PFSK-1 (cell line): ENCODE results near the gene KIF3A.

Experiments used
- FOXP2 ChIP-seq: optimal IDR thresholded peaks from 2 replicates; pipeline ENCODE3; 2011; ENCODE audit warnings: borderline replicate concordance, control low read depth, inconsistent platforms; ENCODE audit not compliant: insufficient read depth; ENCODE audit errors: extremely low read length, extremely low read depth
- POLR2AphosphoS5 ChIP-seq: IDR thresholded peaks from 2 replicates; pipeline ENCODE4 v1.6.1; 2012; ENCODE audit warnings: low read depth, mild to moderate bottlenecking, control low read depth, low read length, moderate library complexity
- REST ChIP-seq, 2 experiments: IDR thresholded peaks; 2 replicates each; pipeline versions ENCODE4 v1.6.1 to v1.8.0; 2011 to 2012; ENCODE audit warnings: low read depth in 2 of 2, low read length in 2 of 2, control low read depth in 1 of 2, inconsistent platforms in 1 of 2, mild to moderate bottlenecking in 1 of 2, moderate library complexity in 1 of 2; ENCODE audit not compliant: insufficient read depth in 1 of 2
- SIN3A ChIP-seq: IDR thresholded peaks from 2 replicates; pipeline ENCODE4 v1.6.1; 2012; ENCODE audit warnings: mild to moderate bottlenecking, low read length, moderate library complexity, borderline replicate concordance; ENCODE audit not compliant: insufficient read depth
- TAF1 ChIP-seq: IDR thresholded peaks from 2 replicates; pipeline ENCODE4 v1.6.1; 2012; ENCODE audit warnings: low read length, control low read depth, borderline replicate concordance; ENCODE audit not compliant: insufficient read depth

Gene KIF3A

DNA sequence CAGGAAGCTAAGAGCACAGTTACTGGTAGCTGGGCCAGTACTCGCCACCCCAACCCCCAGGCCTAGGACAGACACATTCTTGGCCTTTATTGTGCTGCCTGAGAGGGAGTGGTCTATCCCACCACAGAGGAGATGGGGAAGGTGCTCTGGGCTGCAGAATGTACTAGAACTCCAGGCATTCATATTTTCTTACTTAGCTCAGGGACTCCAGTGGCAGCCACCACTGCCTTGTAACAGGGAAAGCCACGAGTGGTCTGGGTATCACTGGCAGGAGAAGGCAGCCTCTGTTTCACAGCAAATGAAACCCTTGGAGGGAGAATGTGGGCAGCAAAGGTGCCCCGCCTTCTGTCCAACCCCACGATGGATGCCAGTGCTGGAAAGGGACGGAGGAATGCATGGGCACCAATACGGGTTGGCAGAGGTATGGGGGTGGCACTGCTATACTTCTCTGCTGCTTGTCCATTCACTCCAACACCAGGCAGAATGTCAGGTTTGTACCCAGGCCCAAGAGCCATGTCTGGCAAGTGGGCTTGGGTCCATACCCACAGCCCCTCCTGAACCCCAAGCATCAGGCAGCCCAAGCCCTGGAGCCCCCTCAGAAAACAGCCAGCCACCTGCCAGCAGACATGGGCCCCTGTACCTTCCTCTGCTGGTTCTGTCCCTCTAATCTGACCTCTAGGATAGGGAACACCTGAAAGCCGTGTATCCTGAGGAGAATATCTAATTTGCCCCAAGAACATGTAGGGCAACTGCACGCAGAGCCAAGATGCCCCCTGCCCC lies 35.1 kb upstream of the KIF3A start:
- TF ChIP-seq REST (IDR thresholded peaks at IDR 0.05; ENCODE audit: insufficient read depth in 1 of 2, low read depth in 2 of 2, low read length in 2 of 2) = no peak
- no peak for TF ChIP-seq SIN3A
- TF ChIP-seq POLR2AphosphoS5 = no peak
- no peak for TF ChIP-seq TAF1
- TF ChIP-seq FOXP2 = no peak

GRCh38 chr5:132771503-132771998 lies 34.2 kb upstream of the KIF3A start:
- TF ChIP-seq POLR2AphosphoS5 (no peak), SIN3A (no peak)

- TF ChIP-seq REST (IDR thresholded peaks at IDR 0.05; ENCODE audit: insufficient read depth in 1 of 2, low read depth in 2 of 2, low read length in 2 of 2) = no peak
- no peak for TF ChIP-seq TAF1
- no peak for TF ChIP-seq POLR2AphosphoS5
- TF ChIP-seq SIN3A = no peak
- TF ChIP-seq FOXP2 = no peak
These were observed 33.3 kb upstream of the KIF3A start for GRCh38 chr5:132770476-132771159.

GRCh38 chr5:132768485-132768868 lies 31.1 kb upstream of the KIF3A start:
- TF ChIP-seq SIN3A (no peak), POLR2AphosphoS5 (no peak), TAF1 (no peak), REST (IDR thresholded peaks at IDR 0.05; ENCODE audit: insufficient read depth in 1 of 2, low read depth in 2 of 2, low read length in 2 of 2) (no peak), FOXP2 (no peak)

DNA sequence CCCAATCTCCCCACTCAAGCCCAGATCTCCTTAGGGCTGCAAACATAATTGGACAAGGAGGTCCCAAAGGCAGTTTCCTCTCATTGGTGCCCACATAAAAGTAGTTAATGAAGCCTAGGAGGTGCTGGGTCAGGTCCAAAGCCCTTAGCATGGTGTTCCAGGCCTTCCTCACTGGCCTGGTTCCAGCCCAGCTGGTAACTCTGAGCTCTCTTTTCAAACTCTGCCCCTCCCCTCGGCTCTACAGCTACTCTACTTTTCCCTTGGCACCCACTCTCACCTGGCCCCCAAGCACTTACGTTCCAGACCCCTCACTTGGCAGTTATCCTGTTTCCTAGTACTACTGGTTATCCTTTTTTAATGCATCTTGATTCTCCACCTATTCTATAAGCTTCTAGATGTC lies 29.8 kb upstream of the KIF3A start:
- TF ChIP-seq REST (IDR thresholded peaks at IDR 0.05; ENCODE audit: insufficient read depth in 1 of 2, low read depth in 2 of 2, low read length in 2 of 2) (no peak), TAF1 (no peak), SIN3A (no peak), POLR2AphosphoS5 (no peak), FOXP2 (no peak)
